Brain pericyte (primary cell): ENCODE measurements around the gene DNMBP.
"Not testable (repeated sequence)": the region's sequence is repeated elsewhere in the genome, so short reads cannot be mapped to it uniquely, and the experiment has no call there.

ENCODE experiments used
- DNase-seq: peaks from one replicate; pipeline ENCODE4 v3.0.0-alpha.2; 2012; ENCODE audit warnings: low read depth, low spot score

The DNMBP gene

DNA sequence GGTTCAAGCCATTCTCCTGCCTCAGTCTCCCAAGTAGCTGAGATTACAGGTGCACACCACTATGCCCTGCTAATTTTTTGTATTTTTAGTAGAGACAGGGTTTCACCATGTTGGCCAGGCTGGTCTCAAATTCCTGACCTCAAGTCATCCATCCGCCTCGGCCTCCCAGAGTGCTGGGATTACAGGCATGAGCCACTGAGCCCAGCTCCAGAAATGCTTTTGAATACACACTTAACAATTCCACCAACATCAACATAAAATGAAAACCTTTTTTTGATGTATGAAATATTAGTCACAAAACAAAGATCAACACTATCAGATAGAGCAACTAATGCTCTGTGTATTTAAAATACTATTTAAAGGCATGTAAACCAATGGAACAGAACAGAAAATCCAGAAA lies 63.7 kb downstream of the DNMBP start:
- not testable (repeated sequence) for DNase-seq

DNA sequence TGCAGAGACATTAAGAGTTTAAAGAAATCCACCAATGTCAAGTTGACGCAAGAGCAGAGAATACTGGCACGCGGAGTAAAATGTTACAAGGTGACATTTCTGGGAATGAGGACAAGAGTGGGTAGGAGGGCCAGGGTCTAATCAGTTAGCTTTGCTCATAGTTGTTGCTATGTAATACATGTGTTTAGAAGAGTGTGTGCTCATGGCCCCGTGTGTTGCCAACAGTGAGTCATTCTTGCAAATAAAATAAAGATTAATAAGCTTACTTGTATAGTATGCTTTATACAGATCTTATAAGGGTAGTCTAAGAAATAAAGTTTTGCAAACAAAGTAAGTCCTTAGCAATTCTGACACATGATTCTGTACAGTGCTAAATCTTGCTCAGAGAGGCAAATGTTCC lies 64.5 kb downstream of the DNMBP start:
- DNase-seq, result no peak

DNA sequence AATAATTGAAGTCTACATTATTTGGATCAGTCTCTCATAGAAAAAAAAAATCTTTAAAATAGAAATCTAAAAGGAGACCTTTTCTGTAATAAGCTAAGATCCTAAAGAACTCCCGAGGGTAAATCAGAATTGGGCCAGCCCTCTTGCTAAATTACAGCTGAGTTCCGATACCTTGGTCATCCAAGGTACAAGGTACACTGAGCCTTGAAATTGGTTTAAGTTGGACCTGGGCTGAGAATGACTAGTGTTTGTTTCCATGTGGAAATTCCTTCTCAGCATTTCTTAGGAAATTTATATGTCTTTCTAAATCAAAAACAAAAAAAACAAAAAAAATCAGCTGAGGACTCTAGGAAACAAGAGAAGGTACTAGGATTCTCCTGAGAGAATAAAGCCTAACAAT lies 64.9 kb downstream of the DNMBP start:
- no peak for DNase-seq

DNA sequence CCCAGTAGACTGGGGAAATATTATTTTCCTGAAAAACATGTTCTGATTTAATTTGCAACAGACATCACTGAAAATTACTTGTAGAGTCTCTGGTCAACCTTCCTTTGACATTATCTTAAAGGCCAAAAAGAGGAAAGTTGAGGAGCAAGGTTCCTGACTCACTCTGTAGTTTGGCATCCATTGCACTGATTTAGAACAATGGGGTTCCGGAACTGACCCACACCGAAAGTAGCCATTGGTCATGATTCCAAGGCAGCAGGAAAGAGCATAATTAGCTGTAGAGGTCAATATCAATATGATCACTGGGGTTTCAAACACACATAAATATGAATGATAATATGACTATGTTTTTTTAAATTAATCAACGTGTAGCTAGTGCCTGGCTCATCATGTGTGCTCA lies 65.8 kb downstream of the DNMBP start:
- DNase-seq, result no peak

DNA sequence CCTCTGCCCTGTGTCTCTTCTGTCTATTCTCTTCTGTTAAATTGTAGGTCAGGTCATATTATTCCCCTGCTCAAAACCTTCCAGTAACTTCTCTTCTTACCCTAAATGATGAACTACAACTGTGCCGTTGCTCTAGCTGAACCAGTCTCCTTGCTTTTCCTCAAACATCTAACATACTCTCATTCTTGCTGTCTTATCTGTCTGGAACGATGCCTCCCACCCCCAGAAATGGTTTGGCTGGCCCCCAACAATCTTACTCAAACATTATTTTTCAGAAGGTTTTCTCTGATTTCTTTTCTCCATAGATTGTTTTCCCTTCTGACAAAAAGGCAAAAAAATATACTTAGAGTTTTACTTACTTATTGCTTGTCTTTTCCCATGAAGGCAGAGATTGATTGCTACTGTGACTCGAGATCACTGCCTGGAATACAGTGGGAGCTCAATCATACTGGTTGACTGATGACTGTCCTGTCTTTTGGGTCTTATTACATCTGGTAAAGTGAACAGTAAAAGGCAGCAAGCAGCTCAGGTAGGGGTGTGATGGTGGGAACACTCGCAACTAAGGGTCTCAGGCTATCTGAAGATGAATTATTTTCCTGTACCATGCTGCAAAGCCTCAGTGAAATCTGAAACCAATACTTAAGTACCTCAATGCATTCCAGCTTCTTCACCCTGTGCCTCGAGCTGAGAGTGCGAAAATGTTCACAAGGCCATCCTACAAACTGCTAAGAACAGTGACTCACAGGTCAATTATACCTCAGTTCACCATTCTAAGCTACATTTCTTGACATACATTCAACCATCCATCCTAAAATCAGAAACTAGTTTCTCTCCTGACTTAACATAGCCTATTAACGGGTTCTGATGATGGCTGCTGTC lies 67.6 kb downstream of the DNMBP start:
- no peak for DNase-seq

DNA sequence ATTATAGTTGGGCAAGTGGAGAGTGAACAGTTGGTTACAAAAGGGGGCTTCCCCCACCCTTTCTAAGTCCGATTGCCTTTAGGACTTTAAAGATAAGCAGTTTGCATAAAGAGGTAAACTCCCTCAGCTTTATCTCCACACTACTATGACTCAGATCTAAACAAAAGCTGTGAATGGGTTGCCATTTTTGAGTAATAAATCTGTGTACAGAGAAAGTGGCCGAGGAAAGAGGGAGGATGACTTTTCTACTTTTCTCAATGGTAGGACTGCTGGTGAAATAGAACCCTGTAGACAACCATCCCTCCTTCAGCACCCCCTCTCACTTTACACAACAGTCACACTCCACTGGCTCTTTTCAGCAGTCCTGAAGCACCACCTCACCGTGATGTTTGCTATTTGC lies 71.2 kb downstream of the DNMBP start:
- DNase-seq, result no peak

DNA sequence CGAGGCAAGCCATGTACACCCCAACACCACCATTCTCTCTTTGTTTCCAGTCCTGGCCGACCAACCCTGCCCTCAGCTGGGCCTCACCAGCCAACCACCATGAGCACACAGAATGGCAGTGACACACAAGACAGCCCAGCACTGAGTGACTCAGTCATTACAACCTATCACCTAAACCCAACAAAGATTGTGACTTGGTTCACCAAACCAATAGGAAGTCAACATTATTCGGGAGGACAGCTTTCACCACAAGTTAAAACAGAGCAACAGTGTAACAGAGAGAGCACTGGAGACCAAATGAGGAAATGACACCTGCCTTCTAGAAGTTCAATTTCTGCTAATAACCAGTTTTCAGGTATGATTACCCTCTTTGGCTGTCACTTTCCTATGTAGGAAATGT lies 72.1 kb downstream of the DNMBP start:
- DNase-seq, result no peak

DNA sequence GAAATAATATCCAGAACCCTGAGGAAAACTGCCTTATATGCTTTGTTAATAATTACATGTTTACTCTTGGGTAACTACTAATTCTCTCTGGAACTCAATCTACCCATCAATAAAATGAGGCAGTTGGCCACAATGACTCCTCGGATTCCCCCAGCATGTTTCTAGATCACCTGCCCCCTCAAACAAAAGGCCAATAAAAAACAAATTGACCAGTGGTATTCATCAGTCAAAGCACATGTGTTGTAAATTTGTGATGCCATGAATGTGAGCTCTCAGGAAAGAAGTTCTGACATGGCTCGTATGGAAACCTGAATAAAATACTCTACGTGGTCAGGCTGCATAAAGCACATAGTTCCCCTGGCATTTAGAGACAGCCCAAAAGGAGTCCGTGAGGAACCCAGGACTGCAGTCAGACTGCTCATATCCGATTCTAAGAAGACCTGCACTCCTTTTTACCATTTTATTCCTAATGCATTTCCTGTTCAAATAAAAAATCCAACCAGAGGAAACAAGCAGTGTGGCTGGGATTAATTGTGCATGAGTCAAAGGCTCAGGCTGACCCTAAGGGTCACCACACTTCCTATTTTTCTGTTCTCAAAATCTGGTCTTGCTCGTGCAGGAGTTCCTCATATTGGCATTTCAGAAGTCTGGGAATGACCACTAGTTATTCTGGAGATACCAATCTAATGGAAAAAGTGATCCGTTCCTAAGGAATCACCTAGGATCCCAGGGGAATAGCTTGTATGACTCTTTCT lies 77.4 kb downstream of the DNMBP start:
- not testable (repeated sequence) for DNase-seq

DNA sequence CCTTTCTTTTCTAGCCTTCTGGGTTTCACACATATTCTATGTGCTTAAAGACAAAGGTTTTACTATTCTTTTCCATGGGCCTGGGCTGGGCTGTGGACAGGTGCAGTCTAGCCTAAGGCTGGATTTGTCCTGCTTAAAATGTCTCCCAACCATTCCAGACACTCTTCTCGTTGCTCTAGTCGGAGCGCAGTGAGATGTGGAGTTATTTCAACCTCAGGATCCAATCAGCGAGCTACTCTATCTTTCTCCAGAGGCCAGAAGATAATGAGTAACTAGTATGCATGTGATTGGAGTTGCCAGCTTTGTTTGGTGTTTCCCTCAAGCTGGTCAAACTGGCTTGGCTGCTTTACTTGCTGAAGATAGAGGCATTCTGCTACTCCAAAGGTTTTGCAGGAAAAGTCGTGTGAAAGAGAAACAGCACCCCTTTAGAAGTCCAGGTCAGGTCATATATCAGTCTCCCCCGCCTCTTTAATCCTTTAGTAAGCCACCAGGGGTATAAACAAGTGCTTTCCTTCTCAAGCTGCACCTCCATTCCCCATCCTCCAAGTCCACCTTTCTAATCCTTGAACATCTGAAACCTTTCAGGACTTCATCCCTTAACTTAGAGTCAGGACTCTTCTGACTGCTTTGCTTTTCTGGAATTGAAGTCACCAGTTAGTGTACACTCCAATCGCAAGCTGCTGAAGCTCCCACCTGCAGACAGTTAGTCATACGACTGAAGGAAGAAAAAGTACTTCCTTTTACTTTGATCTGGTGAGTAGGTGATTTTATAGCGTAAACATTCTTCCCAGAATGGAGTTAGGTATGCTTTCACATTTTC lies 78.8 kb downstream of the DNMBP start:
- DNase-seq, result no peak

DNA sequence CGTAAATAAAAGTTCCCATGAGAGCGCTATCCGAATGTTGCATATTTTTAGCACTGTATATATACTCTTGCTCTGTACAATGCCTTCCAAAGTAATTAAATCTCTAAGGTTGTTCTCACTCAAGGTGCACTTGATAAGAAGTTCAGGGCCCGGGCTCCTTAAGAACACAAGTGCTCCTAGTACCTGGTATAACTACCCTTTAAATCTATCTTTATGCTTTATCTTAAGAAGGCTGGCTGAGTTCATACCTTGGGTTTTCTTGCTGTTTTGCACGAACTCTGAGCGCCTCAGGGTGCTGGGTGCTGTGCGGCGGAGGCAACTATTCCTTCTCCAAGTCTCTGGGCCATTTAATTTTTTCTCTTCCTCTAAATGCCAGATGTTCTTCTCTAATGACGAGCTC lies 80.4 kb downstream of the DNMBP start:
- DNase-seq, result no peak

DNA sequence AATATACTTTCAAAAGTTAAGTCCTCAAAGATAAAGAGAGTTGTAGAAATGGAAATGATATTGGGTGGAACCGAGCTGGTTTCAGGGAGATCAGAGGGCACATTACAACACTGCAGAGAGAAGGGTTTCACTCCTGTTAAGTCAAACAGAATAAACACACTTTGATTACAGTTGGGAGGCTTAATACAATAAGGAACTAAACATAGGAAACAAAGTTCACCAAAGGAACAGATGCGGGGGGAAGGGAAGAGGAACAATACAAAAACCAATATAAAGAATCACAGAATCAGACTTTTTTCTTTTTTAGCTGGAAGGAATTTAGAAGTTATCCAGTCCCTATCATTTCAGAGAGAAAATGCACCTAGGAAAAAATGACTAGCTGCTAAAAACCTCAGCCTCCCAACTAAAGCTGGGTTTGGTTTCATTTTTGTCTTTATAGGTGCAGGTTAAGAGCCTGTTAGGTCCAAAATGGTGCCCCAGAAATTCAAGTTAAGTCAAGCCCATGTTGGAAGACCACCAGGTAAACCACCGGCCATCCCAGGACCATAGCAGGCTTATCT lies 81.9 kb downstream of the DNMBP start:
- DNase-seq, result no peak

DNA sequence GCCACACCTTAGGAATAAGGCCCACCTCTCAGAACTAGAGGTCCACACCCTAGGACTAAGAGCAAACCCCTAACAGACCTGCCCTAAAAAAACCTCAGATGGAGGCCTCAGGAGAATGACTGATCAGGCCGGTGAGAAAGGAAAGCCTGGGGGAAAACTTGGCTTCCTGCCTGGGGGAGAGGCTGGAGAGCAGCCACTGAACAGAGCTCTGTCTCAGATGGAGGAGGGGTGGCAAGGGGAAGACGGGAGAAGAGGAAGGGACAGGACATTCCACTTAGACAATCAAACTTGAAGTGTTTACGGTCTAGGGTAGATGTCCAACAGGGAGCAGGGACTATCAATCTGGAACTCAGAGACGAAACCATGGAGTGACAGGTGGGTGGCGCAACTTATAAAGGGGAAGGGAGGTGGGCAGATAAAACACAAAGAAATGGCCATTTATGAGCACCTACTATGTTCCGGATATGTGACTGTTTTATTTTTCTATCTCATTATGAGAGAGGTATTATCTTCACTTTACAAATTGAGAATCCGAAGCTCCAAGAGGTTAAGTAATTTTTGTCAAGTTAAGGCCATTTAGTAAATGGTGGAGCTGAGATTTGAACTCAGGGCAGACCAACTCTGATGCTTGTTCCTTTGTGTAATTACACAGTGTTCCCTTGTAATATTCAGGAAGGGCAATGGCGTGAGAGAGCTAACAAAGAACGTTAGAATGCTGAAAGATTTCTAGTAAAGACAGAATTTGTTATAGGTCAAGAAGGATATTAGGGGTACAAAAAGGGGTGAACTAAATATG lies 82.6 kb downstream of the DNMBP start:
- DNase-seq, result no peak

DNA sequence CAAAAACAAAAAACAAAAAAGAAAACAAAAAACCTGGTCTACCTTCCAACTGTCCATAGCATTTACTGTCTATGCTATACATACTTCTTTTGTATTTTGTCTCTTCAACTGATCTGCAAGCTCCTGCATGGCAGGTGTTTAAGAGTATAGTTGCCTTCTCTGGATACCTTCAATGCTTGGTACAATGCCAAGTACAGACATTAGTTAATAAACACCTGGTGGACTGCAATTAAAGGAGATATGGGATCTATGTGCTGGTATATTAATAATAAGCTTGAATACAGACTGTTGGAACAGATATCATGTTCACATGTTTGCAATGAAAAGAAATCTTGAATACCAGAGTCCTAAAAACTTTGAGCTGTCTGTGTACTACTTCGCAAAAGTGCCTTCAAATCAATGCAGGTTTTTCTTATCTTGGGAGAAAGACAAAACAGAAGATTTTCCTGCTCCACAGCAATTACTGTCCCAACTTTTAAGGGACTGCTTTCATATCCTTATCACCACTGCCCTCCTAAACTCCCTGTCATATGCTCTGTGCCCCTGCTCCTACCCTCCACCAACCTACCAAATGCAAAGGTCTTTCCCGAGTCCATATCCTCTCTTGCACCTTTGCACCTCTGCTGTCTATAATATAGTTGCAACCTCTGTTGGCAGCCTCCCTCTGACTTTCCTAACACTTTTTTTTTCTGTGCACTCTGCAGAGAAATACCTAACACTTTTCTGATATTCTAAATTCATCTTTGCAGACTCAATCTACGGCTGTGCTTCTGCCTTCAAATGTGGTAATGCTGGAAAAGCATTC lies 85.1 kb downstream of the DNMBP start:
- no peak for DNase-seq

DNA sequence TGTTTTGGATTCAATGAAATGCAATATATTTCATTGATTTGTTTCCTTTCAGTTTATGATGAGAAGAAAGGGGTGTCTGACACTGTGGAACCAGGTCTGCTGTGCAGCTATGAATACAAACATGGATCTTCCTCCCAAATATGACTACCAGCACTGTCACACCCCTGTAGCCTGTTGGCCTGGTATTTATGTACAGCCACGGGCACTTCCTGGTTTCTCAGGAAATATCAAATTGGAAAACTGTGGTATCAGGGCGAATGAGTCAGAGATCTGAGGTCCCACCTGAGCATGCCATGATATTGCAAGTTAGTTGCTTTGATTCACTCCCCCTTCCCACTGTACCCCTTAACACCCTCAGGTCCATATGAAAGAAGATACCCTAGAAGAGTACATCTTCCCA lies 87.8 kb downstream of the DNMBP start:
- DNase-seq, result no peak

DNA sequence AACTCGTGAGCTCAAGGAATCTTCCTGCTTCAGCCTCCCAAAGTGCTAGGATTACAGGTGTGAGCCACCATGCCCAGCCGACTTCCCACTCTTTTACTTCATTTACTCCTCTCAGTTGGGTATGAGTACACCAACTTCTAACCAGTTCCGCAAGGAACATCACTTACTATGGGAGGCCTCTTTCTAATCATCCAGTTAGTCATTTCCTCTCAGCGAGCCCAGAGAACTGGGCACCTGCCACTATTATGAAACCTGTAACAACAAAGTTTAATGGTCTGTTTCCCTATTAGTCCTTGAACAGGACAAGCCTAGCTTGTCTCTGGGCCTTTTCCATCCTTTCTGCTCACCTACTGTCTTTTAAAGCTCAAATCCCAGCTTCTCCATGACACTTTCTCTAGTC lies 88.8 kb downstream of the DNMBP start:
- DNase-seq, result no peak

DNA sequence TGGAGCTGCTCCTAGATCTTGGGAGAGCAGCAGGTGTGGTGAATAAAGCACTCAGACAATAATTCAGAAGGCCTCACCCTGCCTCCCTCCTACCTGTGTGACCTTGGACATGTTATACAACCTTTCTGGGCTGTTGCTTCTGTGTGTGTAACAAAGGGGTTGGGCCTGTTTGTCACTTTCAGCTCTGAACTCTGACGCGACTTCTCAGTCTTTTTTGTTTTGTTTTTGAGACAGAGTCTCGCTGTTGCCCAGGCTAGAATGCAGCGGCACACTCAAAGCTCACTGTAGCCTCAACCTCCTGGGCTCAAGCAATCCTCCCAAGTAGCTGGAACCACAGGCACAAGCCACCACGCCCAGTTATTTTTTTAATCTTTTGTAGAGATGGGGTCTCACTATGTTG lies 89.3 kb downstream of the DNMBP start:
- no peak for DNase-seq

DNA sequence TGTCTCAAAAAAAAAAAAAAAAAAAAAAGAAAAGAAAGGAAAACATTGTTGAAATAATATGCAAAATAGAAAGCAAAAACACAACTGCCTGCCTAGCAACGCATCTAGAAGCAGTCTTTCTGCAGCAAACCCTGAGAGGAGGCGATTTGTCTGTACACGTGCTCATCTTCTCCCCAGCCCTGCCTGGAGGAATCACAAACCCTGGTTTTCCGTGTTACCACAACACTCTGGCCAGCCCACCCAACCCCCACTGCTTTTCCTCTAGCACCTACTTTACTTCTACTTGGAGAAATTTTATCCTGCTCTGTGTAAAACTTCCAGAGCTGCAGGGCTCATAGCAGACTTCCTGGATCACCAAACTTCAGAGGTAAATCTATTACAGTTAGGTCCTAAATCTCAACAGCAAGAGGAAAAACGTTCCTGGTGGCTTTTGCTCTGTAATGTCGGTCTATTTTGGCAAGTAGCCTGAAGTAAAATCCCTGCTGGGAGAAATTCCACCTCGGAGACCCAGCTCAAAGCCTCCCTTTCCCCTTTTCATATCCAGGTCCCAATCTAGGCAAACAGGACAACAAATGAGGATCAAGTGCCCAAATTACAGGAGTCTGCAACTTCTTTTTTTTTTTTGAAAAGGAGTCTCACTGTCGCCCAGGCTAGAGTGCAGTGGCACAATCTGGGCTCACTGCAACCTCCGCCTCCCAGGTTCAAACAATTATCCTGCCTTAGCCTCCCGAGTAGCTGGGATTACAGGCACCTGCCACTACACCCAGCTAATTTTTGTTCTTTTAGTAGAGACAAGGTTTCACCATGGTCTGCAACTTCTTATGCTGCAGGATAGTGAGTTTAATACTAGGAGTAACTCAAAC lies 91.6 kb downstream of the DNMBP start:
- DNase-seq, result peak; percentile 36

DNA sequence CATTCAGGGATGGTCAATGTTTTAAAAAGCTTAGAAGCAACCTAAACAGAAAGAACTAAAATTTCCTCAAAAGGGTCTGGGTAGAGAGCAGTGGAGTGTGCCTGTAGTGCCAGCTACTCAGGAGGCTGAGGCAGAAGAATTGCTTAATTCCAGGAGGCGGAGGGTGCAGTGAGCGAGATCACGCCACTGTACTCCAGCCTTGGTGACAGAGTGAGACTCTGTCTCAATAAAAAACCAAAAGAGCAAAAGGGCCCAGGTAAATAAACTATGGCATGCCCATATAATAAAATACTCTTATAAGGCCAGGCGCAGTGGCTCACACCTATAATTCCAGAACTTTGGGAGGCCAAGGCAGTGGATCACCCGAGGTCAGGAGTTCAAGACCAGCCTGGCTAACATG lies 93.0 kb downstream of the DNMBP start:
- no peak for DNase-seq

DNA sequence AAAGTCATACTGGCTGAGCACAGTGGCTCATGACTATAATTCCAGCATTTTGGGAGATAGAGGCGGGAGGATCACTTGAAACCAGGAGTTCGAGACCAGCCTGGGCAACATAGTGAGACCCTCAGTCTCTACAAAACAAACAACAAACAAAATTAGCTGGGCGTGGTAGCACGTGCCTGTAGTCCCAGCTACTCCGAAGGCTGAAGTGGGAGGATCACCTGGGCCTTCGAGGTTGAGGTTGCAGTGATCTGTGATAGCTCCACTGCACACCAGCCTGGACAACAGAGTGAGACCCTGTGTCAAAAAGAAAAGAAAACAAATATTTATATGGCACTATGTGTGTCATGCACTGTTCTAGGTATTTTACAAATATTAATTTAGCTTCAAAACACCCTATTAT lies 94.3 kb downstream of the DNMBP start:
- DNase-seq, result no peak
